Muscle layer of colon (tissue), 2 donors: ENCODE results near the gene BEX1.
"Not testable (repeated sequence)": the region's sequence is repeated elsewhere in the genome, so short reads cannot be mapped to it uniquely, and the experiment has no call there.

Experiments used
- H3K27ac ChIP-seq: one replicate; pipeline ENCODE4 v1.7.0; 2013; ENCODE audit warnings: low read depth, mild to moderate bottlenecking, low read length, moderate library complexity
- H3K27me3 ChIP-seq, 2 donors: one replicate each; pipeline ENCODE4 v1.7.0; 2013; ENCODE audit warnings: low read length in 2 of 2, mild to moderate bottlenecking in 2 of 2; ENCODE audit not compliant: insufficient read depth in 2 of 2, control insufficient read depth in 1 of 2
- H3K36me3 ChIP-seq: one replicate; pipeline ENCODE4 v1.7.0; 2013; ENCODE audit warnings: mild to moderate bottlenecking, low read length; ENCODE audit not compliant: insufficient read depth
- H3K4me1 ChIP-seq: one replicate; pipeline ENCODE4 v1.7.0; 2013; ENCODE audit warnings: mild to moderate bottlenecking, low read length; ENCODE audit not compliant: insufficient read depth
- H3K4me3 ChIP-seq, 2 donors: one replicate each; pipeline ENCODE4 v1.7.0; 2013; ENCODE audit warnings: low read length in 2 of 2, low read depth in 1 of 2, mild to moderate bottlenecking in 1 of 2, moderate library complexity in 1 of 2
- H3K9ac ChIP-seq: one replicate; pipeline ENCODE4 v1.7.0; 2013; ENCODE audit warnings: low read length
- H3K9me3 ChIP-seq: one replicate; pipeline ENCODE4 v1.7.0; 2013; ENCODE audit warnings: mild to moderate bottlenecking, low read length
- donor health status: abdominal sarcoma.
- donor health status: Adenocarcinoma of cecum.

Gene BEX1

GRCh38 chrX:103063918-103064434 is at the start of gene BEX1:
Gene BEX1 (minus strand): TSS chrX:103064171. CDS start chrX:103063274, 897 bp downstream.
- Histone ChIP-seq H3K27ac (no peak within 1 kb of the TSS), H3K27me3 (no peaks in the 10 kb centered on the region), H3K9ac (no peak within 1 kb of the TSS), H3K4me1 (no peaks in the 10 kb centered on the region), H3K36me3 (no peaks in the 10 kb centered on the region), H3K4me3 (no peak within 1 kb of the TSS), H3K9me3 (no peaks in the 10 kb centered on the region)

DNA sequence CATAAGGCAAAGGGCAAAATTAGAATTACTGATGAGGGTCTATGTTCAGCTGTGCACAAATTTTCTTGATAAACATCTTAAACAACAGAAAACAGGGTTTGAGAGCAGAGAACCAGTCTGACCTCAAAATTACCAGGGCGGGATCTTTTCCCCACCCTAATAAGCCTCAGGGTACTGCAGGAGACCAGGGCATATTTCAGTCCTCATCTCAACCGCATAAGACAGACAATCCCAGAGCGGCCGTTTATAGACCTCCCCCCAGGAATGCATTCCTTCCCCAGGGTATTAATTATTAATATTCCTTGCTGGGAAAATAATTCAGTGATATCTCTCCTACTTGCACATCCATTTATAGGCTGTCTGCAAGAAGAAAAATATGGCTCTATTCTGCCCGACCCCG is 45.5 kb upstream of the BEX1 start:
- not testable (repeated sequence) for H3K36me3 ChIP-seq, H3K4me3 ChIP-seq, H3K27me3 ChIP-seq, H3K4me1 ChIP-seq, H3K9ac ChIP-seq, H3K9me3 ChIP-seq, H3K27ac ChIP-seq

DNA sequence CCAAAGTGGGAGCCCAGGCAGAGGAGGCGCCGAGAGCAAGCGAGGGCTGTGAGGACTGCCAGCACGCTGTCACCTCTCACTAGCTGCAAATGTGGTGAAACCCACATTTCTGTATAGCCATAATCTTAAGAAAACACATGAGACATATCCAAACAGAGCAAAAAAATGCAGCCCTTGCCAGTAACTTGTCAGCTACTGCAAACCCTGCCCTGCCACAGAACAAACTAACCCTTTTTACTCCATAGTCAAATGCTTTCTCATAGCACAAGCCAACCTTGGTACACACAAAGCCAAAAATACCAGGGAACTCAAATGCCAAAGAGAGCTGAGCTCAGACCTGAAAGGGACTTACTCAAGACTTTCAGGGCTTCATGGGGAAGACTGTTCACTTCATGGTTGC is 43.9 kb upstream of the BEX1 start:
- Histone ChIP-seq H3K27ac (no peak overlapping the region), H3K4me1 (no peaks in the 10 kb centered on the region), H3K9me3 (no peaks in the 10 kb centered on the region), H3K36me3 (no peaks in the 10 kb centered on the region), H3K4me3 (no peak overlapping the region), H3K27me3 (no peaks in the 10 kb centered on the region), H3K9ac (no peak overlapping the region)

- H3K4me3 ChIP-seq, H3K4me1 ChIP-seq, H3K27ac ChIP-seq, H3K9me3 ChIP-seq, H3K27me3 ChIP-seq, H3K9ac ChIP-seq, H3K36me3 ChIP-seq: not testable (repeated sequence)
These were observed 43.3 kb upstream of the BEX1 start for GRCh38 chrX:103107227-103107737.

GRCh38 chrX:103104370-103104769 is 40.4 kb upstream of the BEX1 start:
- not testable (repeated sequence) for H3K4me3 ChIP-seq, H3K36me3 ChIP-seq, H3K9me3 ChIP-seq, H3K27ac ChIP-seq, H3K27me3 ChIP-seq, H3K9ac ChIP-seq, H3K4me1 ChIP-seq

DNA sequence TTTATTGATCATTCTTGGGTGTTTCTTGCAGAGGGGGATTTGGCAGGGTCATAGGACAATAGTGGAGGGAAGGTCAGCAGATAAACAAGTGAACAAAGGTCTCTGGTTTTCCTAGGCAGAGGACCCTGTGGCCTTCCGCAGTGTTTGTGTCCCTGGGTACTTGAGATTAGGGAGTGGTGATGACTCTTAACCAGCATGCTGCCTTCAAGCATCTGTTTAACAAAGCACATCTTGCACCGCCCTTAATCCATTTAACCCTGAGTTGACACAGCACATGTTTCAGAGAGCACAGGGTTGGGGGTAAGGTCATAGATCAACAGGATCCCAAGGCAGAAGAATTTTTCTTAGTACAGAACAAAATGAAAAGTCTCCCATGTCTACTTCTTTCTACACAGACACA is 39.9 kb upstream of the BEX1 start:
- H3K4me3 ChIP-seq, H3K27me3 ChIP-seq, H3K4me1 ChIP-seq, H3K27ac ChIP-seq, H3K9me3 ChIP-seq, H3K9ac ChIP-seq, H3K36me3 ChIP-seq: not testable (repeated sequence)

- H3K4me1 ChIP-seq, result no peaks in the 10 kb centered on the region
- no peaks in the 10 kb centered on the region for H3K36me3 ChIP-seq
- no peaks in the 10 kb centered on the region for H3K9me3 ChIP-seq
These were observed 37.5 kb upstream of the BEX1 start for GRCh38 chrX:103101299-103102042.

DNA sequence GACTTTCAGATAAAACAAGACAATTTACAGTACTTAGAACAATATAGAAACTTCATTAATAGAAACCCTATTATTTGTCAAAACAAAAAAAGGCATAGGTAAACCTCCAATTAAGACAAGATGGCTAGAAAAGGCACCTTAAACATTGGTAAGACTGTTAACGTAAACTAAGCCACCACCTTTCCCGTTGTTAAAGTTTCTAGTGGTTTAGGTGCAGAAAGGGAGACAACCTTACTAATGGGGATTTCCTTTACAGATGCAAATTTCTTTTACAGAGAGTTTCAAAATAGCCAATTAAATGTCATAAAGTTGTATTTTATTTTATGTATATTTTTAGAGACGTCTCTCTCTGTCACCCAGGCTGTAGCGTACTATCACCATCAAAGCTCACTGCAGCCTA is 36.5 kb upstream of the BEX1 start:
- Histone ChIP-seq H3K4me3 (no peak overlapping the region), H3K9me3 (no peaks in the 10 kb centered on the region), H3K27me3 (no peaks in the 10 kb centered on the region), H3K9ac (no peak overlapping the region), H3K27ac (no peak overlapping the region), H3K4me1 (no peaks in the 10 kb centered on the region), H3K36me3 (no peaks in the 10 kb centered on the region)

More at GRCh38 chrX:103101299-103102042, 37.5 kb upstream of the BEX1 start:
- H3K9ac ChIP-seq, result no peak overlapping the region
- no peak overlapping the region for H3K27ac ChIP-seq
- no peak overlapping the region for H3K4me3 ChIP-seq
- no peaks in the 10 kb centered on the region for H3K27me3 ChIP-seq

DNA sequence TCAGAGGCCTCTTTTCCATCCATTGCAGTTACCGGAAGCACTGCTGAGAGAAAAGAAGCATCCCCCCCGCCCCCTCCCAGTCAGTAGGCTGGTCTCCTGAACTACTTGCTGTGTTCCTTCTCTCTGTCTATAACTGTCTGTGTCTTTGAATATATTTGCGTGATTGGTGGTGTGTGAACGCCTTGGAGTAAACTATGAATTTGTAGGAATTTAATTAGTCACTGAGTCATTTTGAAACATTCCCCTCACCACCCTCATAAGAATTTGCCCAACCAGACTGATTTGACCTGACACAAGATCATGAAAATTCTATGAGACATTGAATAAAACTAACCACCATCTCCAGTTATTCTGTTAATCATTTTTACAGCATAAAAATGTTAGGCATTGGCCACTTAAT is 35.7 kb upstream of the BEX1 start:
- no peaks in the 10 kb centered on the region for H3K4me1 ChIP-seq
- H3K4me3 ChIP-seq, result no peak overlapping the region
- H3K27ac ChIP-seq, result no peak overlapping the region
- H3K27me3 ChIP-seq, result no peaks in the 10 kb centered on the region
- no peak overlapping the region for H3K9ac ChIP-seq
- H3K9me3 ChIP-seq, result no peaks in the 10 kb centered on the region
- H3K36me3 ChIP-seq, result no peaks in the 10 kb centered on the region

DNA sequence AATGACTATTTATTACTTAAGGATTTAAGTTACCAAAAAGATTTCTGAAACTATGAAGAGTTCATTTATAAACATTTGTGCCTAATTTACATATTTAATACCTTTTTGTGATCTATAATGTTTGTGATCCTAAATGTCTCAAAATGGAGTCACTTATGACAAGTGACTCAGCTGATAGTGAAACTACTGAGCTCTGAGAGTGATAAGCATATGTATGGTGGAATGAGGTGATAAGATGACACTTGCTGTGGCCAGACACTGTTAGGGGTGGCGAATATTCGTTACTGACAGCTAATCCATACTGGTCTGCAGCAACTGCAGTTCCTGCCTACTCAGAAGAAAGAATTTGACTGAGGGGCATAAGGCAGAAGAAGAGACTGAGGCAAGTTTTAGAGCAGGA is 34.5 kb upstream of the BEX1 start:
- Histone ChIP-seq H3K4me1 (no peaks in the 10 kb centered on the region), H3K4me3 (no peak overlapping the region), H3K9me3 (no peaks in the 10 kb centered on the region), H3K36me3 (no peaks in the 10 kb centered on the region), H3K27ac (no peak overlapping the region), H3K27me3 (no peaks in the 10 kb centered on the region), H3K9ac (no peak overlapping the region)

- H3K4me3 ChIP-seq, result no peak within 1 kb of the TSS
- H3K4me1 ChIP-seq, result no peaks in the 10 kb centered on the region
- H3K9ac ChIP-seq, result no peak within 1 kb of the TSS
- peaks cover 0 to 7% of the 10 kb centered on the region in 2 donors for H3K27me3 ChIP-seq
- no peak within 1 kb of the TSS for H3K27ac ChIP-seq
- H3K36me3 ChIP-seq, result no peaks in the 10 kb centered on the region
- no peaks in the 10 kb centered on the region for H3K9me3 ChIP-seq
These were observed 29.0 kb upstream of the BEX1 start, which contains the start of gene NXF3 for GRCh38 chrX:103092942-103093341. Gene NXF3 (minus strand): TSS chrX:103093143. CDS start chrX:103093023, 120 bp downstream.

DNA sequence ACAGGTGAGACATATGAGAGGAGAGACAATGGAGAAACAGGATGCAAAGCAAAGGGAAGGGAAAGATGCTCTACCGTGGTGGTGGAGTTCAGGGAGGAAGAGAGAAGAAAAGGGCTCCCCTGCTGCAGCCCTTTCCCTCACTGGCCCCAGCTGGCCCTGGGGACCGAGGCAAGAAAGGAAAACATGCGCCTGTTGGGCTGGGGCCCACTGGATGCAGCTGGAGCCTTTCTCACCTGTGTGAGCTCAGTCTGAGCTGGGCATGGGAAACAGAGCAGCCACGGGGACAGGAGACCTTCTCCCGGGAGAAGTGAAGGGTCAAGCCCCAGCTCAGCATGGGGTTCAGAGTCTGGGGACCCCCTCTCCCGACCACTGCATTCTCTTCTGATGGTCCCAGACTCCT is 17.1 kb upstream of the BEX1 start:
- H3K27ac ChIP-seq, result no peak overlapping the region
- no peaks in the 10 kb centered on the region for H3K4me1 ChIP-seq
- H3K4me3 ChIP-seq, result no peak overlapping the region
- no peak overlapping the region for H3K9ac ChIP-seq
- H3K9me3 ChIP-seq, result no peaks in the 10 kb centered on the region
- H3K36me3 ChIP-seq, result no peaks in the 10 kb centered on the region
- peaks cover 0 to 4% of the 10 kb centered on the region in 2 donors for H3K27me3 ChIP-seq
